Right lobe of liver (tissue), 6 donors: ENCODE results near the gene CCDC149. TPM values are rescaled to one million over a fixed set of nuclear protein-coding genes. Genes with fewer than 3 reads are reported as not detected.

Experiments used
- ATAC-seq, 4 donors: fragments of 200-7000 bp; cut with Tn5 transposase; one replicate each; pipeline ENCODE4 v1.9.1; 2020; ENCODE audit warnings: mild to moderate bottlenecking in 4 of 4, moderate library complexity in 4 of 4
- DNase-seq, 3 donors: peaks; one replicate each; pipeline ENCODE4 v3.0.0-alpha.2; 2020
- H3K27ac ChIP-seq, 3 donors: fragments of 200-600 bp; one replicate each; pipeline ENCODE4 v1.8.0; 2022
- H3K27me3 ChIP-seq, 2 donors: fragments of 200-600 bp; one replicate each; pipeline ENCODE4 v1.8.0; 2022
- H3K36me3 ChIP-seq, 4 donors: fragments of 200-600 bp; sonication (generic) in 1 of 4; one replicate each; pipeline versions ENCODE4 v1.5.1 to v1.8.0; 2017 to 2022; ENCODE audit warnings: control low read depth in 1 of 4
- H3K4me1 ChIP-seq, 4 donors: fragments of 200-600 bp; sonication (generic) in 1 of 4; one replicate each; pipeline versions ENCODE4 v1.5.1 to v1.8.0; 2017 to 2022; ENCODE audit warnings: control low read depth in 1 of 4
- H3K4me3 ChIP-seq, 3 donors: fragments of 200-600 bp; one replicate each; pipeline ENCODE4 v1.8.0; 2022
- H3K9me3 ChIP-seq, 4 donors: fragments of 200-600 bp; sonication (generic) in 1 of 4; one replicate each; pipeline versions ENCODE4 v1.5.1 to v1.8.0; 2017 to 2022; ENCODE audit warnings: control low read depth in 1 of 4
- CTCF ChIP-seq, 4 donors: fragments of 200-600 bp in 3 of 4; fragments of 450-650 bp in 1 of 4; IDR thresholded peaks; one replicate each; pipeline versions ENCODE4 v1.5.1 to v1.8.0; 2016 to 2022; ENCODE audit warnings: antibody characterized with exemption in 4 of 4, mild to moderate bottlenecking in 2 of 4
- POLR2A ChIP-seq: fragments of 450-650 bp; IDR thresholded peaks from one replicate; pipeline ENCODE4 v1.6.1; 2017; ENCODE audit warnings: antibody characterized with exemption, mild to moderate bottlenecking
- WGBS: methylation state at CpG from one replicate; pipeline ENCODE4 v1.1.6; 2018; ENCODE audit warnings: low coverage, low lambda C conversion rate; ENCODE audit not compliant: insufficient coverage; ENCODE audit errors: missing lambda C conversion rate; 5-methylcytosine and 5-hydroxymethylcytosine counted together
- intact Hi-C, 2 donors: fragments of 100-400 bp; cut with DNase I; formaldehyde crosslinking; loops; one replicate each; pipeline versions ENCODE4 v1.11.2 to v1.14.1; 2022
- small RNA-seq, 2 experiments: library from RNA; depleted of rRNA; stranded (forward); fragments of <200 nt; gene quantifications; one replicate each; pipeline ENCODE3, GENCODE V24; 2016
- total RNA-seq, 6 experiments: library from RNA; depleted of rRNA in 2 of 6; stranded (reverse); fragments of >200 nt in 2 of 6; fragmentation: NEBNext Ultra II Directional in 3 of 6; extraction: Animal tissue kit (Norgen Biotek cat#: 25700) in 3 of 6; gene quantifications; one replicate each; pipeline versions ENCODE4 v1.1.0 to v1.2.4, GENCODE V29; 2016 to 2023
- donor health status: DM: no; HTN: yes; CAD: no.
- donor health status: DM: no; HTN: no; CAD: no.
- donor health status: DM: no; HTN: no; CAD: no.
- donor health status: DM: no; HTN: yes; CAD: no.
- donor health status: DM: no; HTN: yes; CAD: no.

Gene CCDC149
- total RNA-seq, 6 experiments from 2014 or later, result 3.9 to 8.0 (median 5.2) TPM

- no peak overlapping the region for H3K27ac ChIP-seq
- H3K36me3 ChIP-seq, result no peaks in the 10 kb centered on the region
- H3K27me3 ChIP-seq, result no peaks in the 10 kb centered on the region
- ATAC-seq (no peak), DNase-seq (no peak)
- no peak overlapping the region for H3K4me3 ChIP-seq
- H3K4me1 ChIP-seq, result no peaks in the 10 kb centered on the region
- 29% methylated on average over 3 of the region's 5 CpGs for WGBS
- H3K9me3 ChIP-seq, result no peaks in the 10 kb centered on the region
- TF ChIP-seq CTCF (IDR thresholded peaks at IDR 0.05) (no peak), POLR2A (no peak)
- intact Hi-C loops, result no loop called here
These were observed 149.1 kb downstream of the CCDC149 start for GRCh38 chr4:24763631-24764297.

Small RNA genes within 50 kb of the gene (small RNA-seq; reads per million reads assigned to genes)
- 0 reads per million in 2 experiments for gene AC006390.1

Other genes with a start within 250 kb of the CCDC149 start
- 1 to 10 TPM; 1.5 to 7.9 (median 3.6) TPM for gene SOD3, start 117.5 kb downstream of the CCDC149 start, total RNA-seq
- gene LGI2, start 117.9 kb upstream of the CCDC149 start, total RNA-seq, result under 1 TPM in 4 of 6 experiments, not detected in 2; 0.05 to 0.38 (median 0.22) TPM
- gene SEPSECS, start 247.4 kb upstream of the CCDC149 start, total RNA-seq, result 10 to 100 TPM; 17.0 to 26.6 (median 22.7) TPM